Measurements from ENCODE around the gene CCDC3. TPM values are rescaled to one million over a fixed set of nuclear protein-coding genes. Genes with fewer than 3 reads are reported as not detected.

The CCDC3 gene
- polyA plus RNA-seq, 1 donor = 8.4 TPM

- no peaks in the 10 kb centered on the region for H3K9me3 ChIP-seq (ENCODE audit: control insufficient read depth, low read depth, low read length)
- H3K4me1 ChIP-seq (ENCODE audit: control insufficient read depth, insufficient read depth, low read length) = no peaks in the 10 kb centered on the region
- H3K27ac ChIP-seq (ENCODE audit: low read length) = no peak overlapping the region
- no peak for DNase-seq
- peaks cover 8% of the 10 kb centered on the region for H3K27me3 ChIP-seq (ENCODE audit: control insufficient read depth, insufficient read depth, low read length)
- no peaks in the 10 kb centered on the region for H3K36me3 ChIP-seq (ENCODE audit: control insufficient read depth, insufficient read depth, low read length)
- H3K4me3 ChIP-seq (ENCODE audit: low read length) = no peak overlapping the region
- WGBS (ENCODE audit: insufficient coverage, low lambda C conversion rate) = no CpG with 5 or more reads among the region's 7 CpGs
These were observed 21.3 kb downstream of the CCDC3 start for GRCh38 chr10:12980102-12980661.

- H3K36me3 ChIP-seq (ENCODE audit: control insufficient read depth, insufficient read depth, low read length) = no peaks in the 10 kb centered on the region
These were observed 22.6 kb downstream of the CCDC3 start for GRCh38 chr10:12978891-12979290.

GRCh38 chr10:12975906-12976305, 25.6 kb downstream of the CCDC3 start:
- no peak for DNase-seq
- no CpG with 5 or more reads among the region's 5 CpGs for WGBS (ENCODE audit: insufficient coverage, low lambda C conversion rate)
- H3K9me3 ChIP-seq (ENCODE audit: control insufficient read depth, low read depth, low read length) = no peaks in the 10 kb centered on the region
- no peak overlapping the region for H3K4me3 ChIP-seq (ENCODE audit: low read length)
- no peaks in the 10 kb centered on the region for H3K4me1 ChIP-seq (ENCODE audit: control insufficient read depth, insufficient read depth, low read length)
- no peak overlapping the region for H3K27ac ChIP-seq (ENCODE audit: low read length)
- H3K36me3 ChIP-seq (ENCODE audit: control insufficient read depth, insufficient read depth, low read length) = no peaks in the 10 kb centered on the region
- peaks cover 8% of the 10 kb centered on the region for H3K27me3 ChIP-seq (ENCODE audit: control insufficient read depth, insufficient read depth, low read length)

More at GRCh38 chr10:12978891-12979290, 22.6 kb downstream of the CCDC3 start:
- no peaks in the 10 kb centered on the region for H3K9me3 ChIP-seq (ENCODE audit: control insufficient read depth, low read depth, low read length)
- no peak overlapping the region for H3K27ac ChIP-seq (ENCODE audit: low read length)
- 80% methylated on average over 1 of the region's 4 CpGs for WGBS (ENCODE audit: insufficient coverage, low lambda C conversion rate)
- DNase-seq = no peak
- peaks cover 8% of the 10 kb centered on the region for H3K27me3 ChIP-seq (ENCODE audit: control insufficient read depth, insufficient read depth, low read length)
- no peaks in the 10 kb centered on the region for H3K4me1 ChIP-seq (ENCODE audit: control insufficient read depth, insufficient read depth, low read length)
- H3K4me3 ChIP-seq (ENCODE audit: low read length) = no peak overlapping the region

GRCh38 chr10:12975266-12975665, 26.2 kb downstream of the CCDC3 start:
- H3K27me3 ChIP-seq (ENCODE audit: control insufficient read depth, insufficient read depth, low read length) = peaks cover 5% of the 10 kb centered on the region
- H3K27ac ChIP-seq (ENCODE audit: low read length) = no peak overlapping the region
- no peaks in the 10 kb centered on the region for H3K36me3 ChIP-seq (ENCODE audit: control insufficient read depth, insufficient read depth, low read length)
- H3K4me1 ChIP-seq (ENCODE audit: control insufficient read depth, insufficient read depth, low read length) = no peaks in the 10 kb centered on the region
- no CpG with 5 or more reads among the region's 3 CpGs for WGBS (ENCODE audit: insufficient coverage, low lambda C conversion rate)
- no peak for DNase-seq
- no peak overlapping the region for H3K4me3 ChIP-seq (ENCODE audit: low read length)
- no peaks in the 10 kb centered on the region for H3K9me3 ChIP-seq (ENCODE audit: control insufficient read depth, low read depth, low read length)

- Histone ChIP-seq H3K4me1 (ENCODE audit: control insufficient read depth, insufficient read depth, low read length) (no peaks in the 10 kb centered on the region), H3K4me3 (ENCODE audit: low read length) (no peak overlapping the region), H3K27me3 (ENCODE audit: control insufficient read depth, insufficient read depth, low read length) (no peaks in the 10 kb centered on the region), H3K27ac (ENCODE audit: low read length) (no peak overlapping the region), H3K9me3 (ENCODE audit: control insufficient read depth, low read depth, low read length) (no peaks in the 10 kb centered on the region), H3K36me3 (ENCODE audit: control insufficient read depth, insufficient read depth, low read length) (no peaks in the 10 kb centered on the region)
- no CpG with 5 or more reads among the region's 14 CpGs for WGBS (ENCODE audit: insufficient coverage, low lambda C conversion rate)
- no peak for DNase-seq
These were observed 26.9 kb downstream of the CCDC3 start for GRCh38 chr10:12974491-12975199.

- H3K36me3 ChIP-seq (ENCODE audit: control insufficient read depth, insufficient read depth, low read length) = no peaks in the 10 kb centered on the region
- WGBS (ENCODE audit: insufficient coverage, low lambda C conversion rate) = no CpG with 5 or more reads among the region's 9 CpGs
- H3K27me3 ChIP-seq (ENCODE audit: control insufficient read depth, insufficient read depth, low read length) = no peaks in the 10 kb centered on the region
- no peak overlapping the region for H3K4me3 ChIP-seq (ENCODE audit: low read length)
- H3K27ac ChIP-seq (ENCODE audit: low read length) = no peak overlapping the region
- H3K9me3 ChIP-seq (ENCODE audit: control insufficient read depth, low read depth, low read length) = no peaks in the 10 kb centered on the region
- no peaks in the 10 kb centered on the region for H3K4me1 ChIP-seq (ENCODE audit: control insufficient read depth, insufficient read depth, low read length)
- DNase-seq = no peak
These were observed 27.4 kb downstream of the CCDC3 start for GRCh38 chr10:12974078-12974477.

GRCh38 chr10:12973149-12973718, 28.3 kb downstream of the CCDC3 start:
- no CpG with 5 or more reads among the region's 8 CpGs for WGBS (ENCODE audit: insufficient coverage, low lambda C conversion rate)
- H3K36me3 ChIP-seq (ENCODE audit: control insufficient read depth, insufficient read depth, low read length) = no peaks in the 10 kb centered on the region

GRCh38 chr10:12972146-12972545, 29.4 kb downstream of the CCDC3 start:
- Histone ChIP-seq H3K9me3 (ENCODE audit: control insufficient read depth, low read depth, low read length) (peaks cover 9% of the 10 kb centered on the region), H3K27ac (ENCODE audit: low read length) (no peak overlapping the region), H3K4me3 (ENCODE audit: low read length) (no peak overlapping the region), H3K27me3 (ENCODE audit: control insufficient read depth, insufficient read depth, low read length) (no peaks in the 10 kb centered on the region), H3K36me3 (ENCODE audit: control insufficient read depth, insufficient read depth, low read length) (no peaks in the 10 kb centered on the region), H3K4me1 (ENCODE audit: control insufficient read depth, insufficient read depth, low read length) (no peaks in the 10 kb centered on the region)
- no peak for DNase-seq
- no CpG with 5 or more reads among the region's 2 CpGs for WGBS (ENCODE audit: insufficient coverage, low lambda C conversion rate)

More at GRCh38 chr10:12973149-12973718, 28.3 kb downstream of the CCDC3 start:
- no peak for DNase-seq
- H3K9me3 ChIP-seq (ENCODE audit: control insufficient read depth, low read depth, low read length) = no peaks in the 10 kb centered on the region
- H3K27ac ChIP-seq (ENCODE audit: low read length) = no peak overlapping the region
- H3K4me3 ChIP-seq (ENCODE audit: low read length) = no peak overlapping the region
- H3K27me3 ChIP-seq (ENCODE audit: control insufficient read depth, insufficient read depth, low read length) = no peaks in the 10 kb centered on the region
- no peaks in the 10 kb centered on the region for H3K4me1 ChIP-seq (ENCODE audit: control insufficient read depth, insufficient read depth, low read length)

GRCh38 chr10:12971001-12971788, 30.3 kb downstream of the CCDC3 start:
- Histone ChIP-seq H3K27me3 (ENCODE audit: control insufficient read depth, insufficient read depth, low read length) (no peaks in the 10 kb centered on the region), H3K36me3 (ENCODE audit: control insufficient read depth, insufficient read depth, low read length) (no peaks in the 10 kb centered on the region), H3K4me1 (ENCODE audit: control insufficient read depth, insufficient read depth, low read length) (no peaks in the 10 kb centered on the region), H3K9me3 (ENCODE audit: control insufficient read depth, low read depth, low read length) (peaks cover 9% of the 10 kb centered on the region), H3K4me3 (ENCODE audit: low read length) (no peak overlapping the region), H3K27ac (ENCODE audit: low read length) (no peak overlapping the region)
- no CpG with 5 or more reads among the region's 14 CpGs for WGBS (ENCODE audit: insufficient coverage, low lambda C conversion rate)
- no peak for DNase-seq

GRCh38 chr10:12969951-12970350, 31.6 kb downstream of the CCDC3 start:
- H3K36me3 ChIP-seq (ENCODE audit: control insufficient read depth, insufficient read depth, low read length) = no peaks in the 10 kb centered on the region
- H3K4me1 ChIP-seq (ENCODE audit: control insufficient read depth, insufficient read depth, low read length) = no peaks in the 10 kb centered on the region
- no peak overlapping the region for H3K27ac ChIP-seq (ENCODE audit: low read length)
- no peaks in the 10 kb centered on the region for H3K27me3 ChIP-seq (ENCODE audit: control insufficient read depth, insufficient read depth, low read length)
- H3K9me3 ChIP-seq (ENCODE audit: control insufficient read depth, low read depth, low read length) = peaks cover 9% of the 10 kb centered on the region
- no peak overlapping the region for H3K4me3 ChIP-seq (ENCODE audit: low read length)
- WGBS (ENCODE audit: insufficient coverage, low lambda C conversion rate) = 100% methylated on average over 2 of the region's 5 CpGs
- no peak for DNase-seq

Measured in large intestine (tissue), 3 donors.